ENCODE data around the gene ACTRT3.

The ACTRT3 gene

GRCh38 chr3:169769287-169770181 is at the start of gene ACTRT3:
Gene ACTRT3, minus strand, starts transcription at chr3:169769561. Its CDS starts 41 bp downstream, at chr3:169769520.
- DNase-seq, result peak; percentile 57

- DNase-seq, result no peak
Observed at GRCh38 chr3:169818316-169818715, 49.0 kb upstream of the ACTRT3 start.

DNA sequence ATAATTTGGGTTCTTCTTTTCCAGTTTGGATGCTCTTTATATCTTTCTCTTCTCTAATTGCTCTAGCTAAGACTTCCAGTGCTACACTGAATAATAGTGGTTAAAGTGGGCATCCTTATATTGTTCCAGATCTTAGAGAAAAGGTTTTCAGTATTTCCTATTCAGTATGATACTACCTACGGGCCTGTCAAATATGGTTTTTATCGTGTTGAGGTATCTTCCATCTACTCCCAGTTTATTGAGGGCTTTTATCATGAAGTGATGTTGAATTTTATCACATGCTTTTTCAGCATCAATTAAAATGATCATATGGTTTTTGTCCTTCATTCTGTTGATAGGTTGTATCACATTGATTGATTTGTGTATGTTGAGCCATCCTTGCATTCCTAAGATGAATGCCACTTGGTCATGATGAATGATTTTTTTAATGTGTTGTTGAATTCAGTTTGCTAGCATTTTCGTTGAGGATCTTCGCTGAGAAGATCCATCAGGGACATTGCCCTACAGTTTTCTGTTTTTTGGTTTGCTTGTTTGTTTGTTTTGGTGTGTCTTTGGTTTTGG is 46.3 kb upstream of the ACTRT3 start:
- DNase-seq, result no peak

DNA sequence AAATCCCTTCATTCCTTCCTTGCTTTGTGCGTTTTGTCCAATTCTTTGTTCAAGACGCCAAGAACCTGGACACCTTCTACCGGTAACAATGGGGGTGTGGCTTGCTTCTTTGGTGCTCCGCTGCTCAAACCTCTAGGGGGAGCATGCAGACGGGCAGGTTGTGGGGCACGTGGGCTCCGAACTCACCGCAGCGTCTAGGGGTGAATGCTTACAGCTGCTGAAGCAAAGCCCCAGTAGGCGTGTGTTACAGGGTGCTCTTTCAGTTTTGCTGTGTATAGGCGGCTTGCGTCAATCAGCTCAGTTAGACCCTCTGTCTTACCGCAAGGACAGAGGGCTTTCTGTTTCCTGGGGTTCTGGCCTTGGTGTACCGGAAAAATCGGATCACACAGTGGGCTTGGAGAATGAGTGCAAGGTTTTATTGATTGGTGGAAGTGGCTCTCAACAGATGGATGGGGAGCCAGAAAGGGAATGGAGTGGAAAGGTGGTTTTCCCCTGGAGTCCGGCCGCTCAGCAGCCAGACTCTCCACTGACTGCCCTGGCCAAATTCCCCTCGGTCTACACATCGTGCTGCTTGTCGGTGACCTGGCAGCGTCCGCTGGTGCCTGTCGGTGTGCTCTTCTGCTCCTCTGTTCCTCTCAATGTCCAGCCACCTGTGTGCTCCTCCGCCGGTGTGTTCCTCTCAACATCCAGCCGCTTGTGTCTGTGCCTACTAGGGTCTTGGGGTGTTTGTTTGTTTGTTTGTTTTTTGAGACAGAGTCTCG is 44.6 kb upstream of the ACTRT3 start:
- DNase-seq, result peak; percentile 26

- DNase-seq, result no peak
Observed at GRCh38 chr3:169813278-169813677, 43.9 kb upstream of the ACTRT3 start.

GRCh38 chr3:169812332-169813235 is 43.2 kb upstream of the ACTRT3 start, which contains the start of the genes LRRC34 and LRRIQ4:
Gene LRRC34, minus strand, starts transcription at chr3:169812904. Its CDS starts 356 bp downstream, at chr3:169812548.
Gene LRRIQ4, plus strand, starts transcription at chr3:169812870. Its CDS starts 9,052 bp downstream, at chr3:169821922.
- DNase-seq, result peak; percentile 87

DNA sequence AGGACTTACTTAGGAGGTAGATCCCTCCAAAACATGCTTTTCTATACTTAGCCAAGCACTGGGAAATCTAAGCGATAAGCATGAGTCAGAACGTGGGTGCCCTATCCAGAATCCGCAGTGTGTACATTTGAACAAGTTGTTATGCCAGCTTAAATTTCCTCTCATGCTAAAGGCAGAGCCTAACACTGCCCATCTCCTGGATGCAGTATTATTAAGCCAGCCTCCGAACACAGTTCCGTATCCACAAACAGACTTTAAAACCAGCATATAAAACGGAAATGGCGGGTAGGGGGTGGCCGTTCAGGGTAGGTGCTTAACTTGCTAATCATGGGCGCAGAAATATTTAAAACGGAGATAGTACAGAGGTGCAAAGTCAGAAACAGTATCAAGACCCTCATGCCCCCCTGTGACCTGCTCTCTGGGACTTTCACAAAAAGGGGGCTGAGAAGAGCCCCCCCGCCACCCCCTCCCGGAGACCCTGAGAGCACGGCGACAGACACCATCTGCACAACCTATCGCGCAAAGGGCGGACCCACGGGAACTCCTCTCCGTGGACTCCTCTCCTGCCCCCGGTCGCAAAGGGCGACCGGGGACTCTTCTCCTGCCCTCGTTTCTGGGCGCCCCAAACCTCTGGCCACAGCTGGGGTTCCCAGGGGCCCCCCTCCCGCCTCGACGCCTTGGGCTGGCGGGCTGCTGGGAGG is 42.4 kb upstream of the ACTRT3 start:
- peak; percentile 28 for DNase-seq

DNA sequence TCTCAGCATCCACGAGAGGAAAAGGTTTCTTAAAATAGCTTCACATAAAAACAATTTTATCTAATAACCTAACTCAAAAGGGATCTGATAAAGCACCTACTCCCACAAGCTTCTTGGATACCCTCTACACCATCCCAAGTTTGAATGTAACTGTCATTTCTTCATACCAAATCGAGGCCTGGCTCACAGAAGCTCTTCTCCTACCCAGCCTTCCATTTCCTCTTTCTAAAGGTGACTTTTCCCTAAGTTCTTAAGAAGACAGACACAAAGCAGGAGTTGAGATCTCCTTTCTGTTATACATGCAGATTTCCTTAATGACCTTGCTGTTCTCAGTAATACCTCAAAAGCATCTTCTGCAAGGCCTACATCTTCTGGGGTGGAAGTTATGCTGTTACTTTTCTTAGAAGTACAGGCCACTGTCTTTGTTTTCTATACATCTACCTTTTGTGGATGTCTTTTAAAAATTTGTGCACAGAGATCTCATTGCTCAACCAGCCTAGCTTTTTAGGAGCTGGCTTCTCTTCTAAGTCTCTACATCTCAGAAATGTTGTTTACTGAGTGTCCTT is 40.0 kb upstream of the ACTRT3 start:
- DNase-seq, result no peak

- no peak for DNase-seq
Observed at GRCh38 chr3:169804681-169805080, 35.3 kb upstream of the ACTRT3 start.

DNA sequence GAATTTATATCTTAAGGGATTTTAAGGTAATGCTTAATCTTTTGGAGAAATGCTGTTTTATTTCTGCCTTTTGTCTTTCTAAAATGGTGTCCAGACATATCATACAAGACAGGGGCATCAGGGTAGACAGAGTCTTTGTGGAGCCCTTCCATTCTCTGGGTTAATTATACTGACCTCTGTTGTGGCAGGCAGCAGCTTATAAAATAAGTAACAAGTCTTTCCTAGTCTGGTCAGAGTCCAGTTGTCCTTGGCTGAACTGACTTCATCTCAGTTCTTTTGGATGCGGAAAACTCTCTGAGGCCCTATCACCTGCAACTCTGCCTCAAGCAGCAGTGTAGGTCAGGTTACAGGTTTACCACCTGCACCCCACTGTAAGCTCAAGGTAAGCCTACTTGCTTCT is 23.0 kb upstream of the ACTRT3 start:
- no peak for DNase-seq

GRCh38 chr3:169790687-169791429 is 21.5 kb upstream of the ACTRT3 start:
- no peak for DNase-seq

GRCh38 chr3:169790219-169790618 is 20.9 kb upstream of the ACTRT3 start:
- DNase-seq, result no peak

GRCh38 chr3:169787791-169788190 is 18.4 kb upstream of the ACTRT3 start:
- DNase-seq, result no peak

DNA sequence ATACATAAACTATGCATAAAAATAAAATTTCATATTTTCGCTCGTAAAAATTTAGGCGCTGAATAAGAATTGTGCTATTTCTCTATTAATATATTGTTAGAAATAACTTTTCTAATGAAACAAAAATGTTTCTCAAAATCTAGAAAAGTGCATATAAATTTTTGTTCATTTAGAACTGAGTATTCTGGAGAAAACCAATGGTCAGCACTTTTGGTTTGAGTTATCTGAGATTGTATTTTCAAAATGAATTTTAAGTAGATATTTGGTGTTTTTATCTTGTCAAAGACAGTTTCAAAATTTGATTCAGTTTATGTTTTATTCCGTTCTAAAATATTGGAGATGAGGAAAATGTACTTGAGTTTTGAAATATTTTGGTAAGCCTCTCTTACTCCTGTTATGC is 17.8 kb upstream of the ACTRT3 start:
- DNase-seq, result no peak

- DNase-seq, result no peak
Observed at GRCh38 chr3:169781209-169781855, 12.0 kb upstream of the ACTRT3 start.

DNA sequence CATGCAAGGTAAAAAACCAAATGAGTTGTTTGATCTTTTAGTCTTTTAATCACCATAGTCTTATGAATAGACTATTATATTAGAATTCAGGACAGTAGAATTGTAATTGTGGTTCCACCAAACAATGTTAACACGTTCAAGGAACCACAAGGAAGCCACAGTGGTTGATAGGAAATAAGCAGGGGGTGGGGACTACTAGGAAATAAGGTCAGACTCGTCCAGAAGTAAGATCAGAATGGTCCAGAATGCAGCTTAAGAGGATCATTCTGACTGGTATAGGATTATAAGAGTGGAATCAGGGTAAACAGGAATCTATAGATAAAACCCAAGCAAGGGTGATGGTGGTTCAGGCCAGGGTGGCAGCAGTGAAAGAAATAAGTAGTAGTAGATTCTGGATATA is 11.4 kb upstream of the ACTRT3 start:
- no peak for DNase-seq

GRCh38 chr3:169777822-169778221 is 8.5 kb upstream of the ACTRT3 start:
- no peak for DNase-seq

GRCh38 chr3:169774186-169774585 is 4.8 kb upstream of the ACTRT3 start:
- DNase-seq, result no peak

DNA sequence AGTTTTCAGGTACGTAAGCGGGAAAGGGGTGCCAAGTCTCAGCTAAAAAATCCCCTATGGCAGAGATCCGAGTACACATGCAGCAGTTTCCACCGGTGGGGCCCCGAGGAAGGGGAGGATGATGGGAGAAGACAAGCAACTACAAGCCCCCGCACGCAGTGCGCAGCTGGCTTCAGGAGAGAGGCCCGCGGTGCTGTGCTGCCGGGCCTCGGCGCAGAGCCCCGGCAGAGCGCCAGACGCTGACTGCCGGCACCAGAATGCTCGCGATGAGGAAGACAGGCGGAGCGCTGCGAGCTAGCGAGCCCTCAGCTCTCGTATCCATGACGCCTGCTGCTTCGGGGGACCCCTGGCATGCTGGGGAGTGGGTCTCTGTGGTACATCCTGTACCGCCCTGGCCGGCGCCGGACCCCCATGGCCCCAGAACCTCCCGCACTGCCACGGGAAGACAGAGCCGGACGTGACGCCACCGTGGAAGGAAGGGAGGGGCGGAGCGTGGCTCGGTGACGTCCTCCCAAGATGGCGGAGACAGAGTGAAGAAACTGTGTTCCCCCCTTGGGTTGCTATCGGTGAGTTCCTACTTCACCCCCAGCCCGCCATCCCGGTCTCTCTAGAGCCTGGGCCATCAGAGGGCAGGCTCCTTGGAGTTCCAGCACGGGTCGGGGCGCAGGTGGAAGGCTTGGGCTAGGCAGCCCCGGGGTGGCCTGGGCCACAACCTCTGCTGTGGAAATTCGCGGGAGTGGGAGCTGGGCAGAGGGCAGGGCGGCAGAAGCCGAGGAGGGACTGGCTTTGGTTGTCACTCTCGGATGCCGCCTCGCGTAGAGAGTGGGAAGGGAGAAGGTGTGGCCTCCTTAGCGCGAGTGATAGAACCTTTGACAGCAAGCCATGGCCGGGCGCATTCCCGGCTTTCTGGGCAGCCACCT is 3.8 kb upstream of the ACTRT3 start, which contains the start of gene MYNN:
Gene MYNN (plus strand): TSS at position 500 of the 920 bp plus-strand sequence. CDS start 900 bp downstream, outside the sequence.
- DNase-seq, result peak; percentile 84
